Measurements from ENCODE around the gene ACAA1.

Gene ACAA1

DNA sequence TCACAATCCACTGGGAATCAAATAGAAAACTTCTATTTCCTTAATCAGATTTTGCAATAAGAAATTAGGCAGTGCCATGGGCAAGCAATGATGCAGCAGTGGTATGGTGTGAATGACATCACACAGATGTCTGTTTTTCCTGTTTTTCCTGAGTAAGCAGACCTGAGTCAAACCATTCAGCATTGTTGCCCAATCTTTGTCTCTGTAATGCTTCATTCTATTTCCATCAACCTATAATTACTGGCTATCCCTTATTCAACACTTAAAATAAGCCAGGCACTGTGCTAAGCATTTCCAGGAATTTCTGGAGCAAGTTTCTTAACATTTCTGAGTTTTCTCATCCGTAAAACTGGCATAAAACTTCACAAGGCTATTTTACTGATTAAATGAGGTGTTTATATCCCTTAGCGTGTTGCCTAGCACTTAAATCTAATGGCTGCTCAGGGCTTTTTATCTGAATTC is 17.1 kb upstream of the ACAA1 start:
- DNase-seq (ENCODE audit: low read depth, low spot score) = no peak
- no peak overlapping the region for H3K9ac ChIP-seq (ENCODE audit: insufficient read length, low read depth)
- no peaks in the 10 kb centered on the region for H3K9me3 ChIP-seq (ENCODE audit: insufficient read depth, low read length)
- no peak overlapping the region for H3K4me3 ChIP-seq (ENCODE audit: insufficient read length, low read depth)
- no peaks in the 10 kb centered on the region for H3K4me1 ChIP-seq (ENCODE audit: insufficient read depth, insufficient read length)
- TF ChIP-seq SUZ12 (IDR thresholded peaks at IDR 0.05; ENCODE audit: extremely low read depth, insufficient read depth, insufficient read length) = no peak
- H3K27me3 ChIP-seq (ENCODE audit: insufficient read depth, insufficient read length) = no peaks in the 10 kb centered on the region
- H3K36me3 ChIP-seq (ENCODE audit: insufficient read depth, insufficient read length, low read length) = no peaks in the 10 kb centered on the region

DNA sequence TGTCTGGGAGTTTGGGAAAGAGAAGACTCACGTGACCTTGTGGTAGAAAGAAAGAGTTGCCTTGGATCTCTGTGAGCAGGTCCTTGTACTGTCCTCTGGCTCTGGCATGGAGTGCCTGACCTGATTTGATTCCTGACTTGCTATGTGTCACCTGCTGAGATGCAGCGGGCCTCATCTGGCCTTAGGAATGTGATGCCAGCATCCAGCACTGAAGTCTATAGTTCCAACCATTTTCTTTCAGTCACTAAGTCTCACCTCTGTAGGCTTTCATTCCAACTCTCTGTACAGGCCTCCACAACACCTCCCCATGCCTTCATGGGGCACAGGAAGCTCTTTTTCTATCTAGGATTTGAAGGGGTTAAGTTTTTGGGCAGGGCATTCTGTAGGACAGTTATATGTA is 16.3 kb upstream of the ACAA1 start:
- TF ChIP-seq ZNF274 (IDR thresholded peaks at IDR 0.05; ENCODE audit: low read depth, low read length) = no peak
- TF ChIP-seq SUZ12 (IDR thresholded peaks at IDR 0.05; ENCODE audit: extremely low read depth, insufficient read depth, insufficient read length) = no peak
- no peak for TF ChIP-seq YY1 (IDR thresholded peaks at IDR 0.05; ENCODE audit: insufficient read depth, insufficient read length)

DNA sequence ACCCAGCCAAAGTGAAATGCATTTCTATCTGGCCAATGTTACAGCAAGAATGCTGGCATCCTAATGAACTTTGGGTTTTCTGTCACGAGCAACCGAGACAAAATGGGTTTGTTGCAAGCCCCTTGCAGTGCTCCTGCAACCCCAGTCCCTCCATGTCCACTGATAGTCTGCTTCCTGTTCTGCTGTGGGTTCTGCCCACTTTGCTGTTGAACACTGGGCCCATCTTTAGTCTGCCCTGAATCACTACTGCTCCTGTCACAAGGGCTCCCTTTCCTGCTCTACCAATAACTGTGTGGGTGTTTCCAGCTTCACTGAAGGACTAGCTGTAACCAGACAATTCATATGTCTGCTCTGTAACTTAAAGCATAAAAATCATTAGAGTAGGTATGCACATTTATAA is 15.7 kb upstream of the ACAA1 start:
- no peak for TF ChIP-seq ZNF274 (IDR thresholded peaks at IDR 0.05; ENCODE audit: low read depth, low read length)
- no peak for TF ChIP-seq YY1 (IDR thresholded peaks at IDR 0.05; ENCODE audit: insufficient read depth, insufficient read length)
- Histone ChIP-seq H3K9ac (ENCODE audit: insufficient read length, low read depth) (no peak overlapping the region), H3K9me3 (ENCODE audit: insufficient read depth, low read length) (no peaks in the 10 kb centered on the region), H3K36me3 (ENCODE audit: insufficient read depth, insufficient read length, low read length) (no peaks in the 10 kb centered on the region), H3K4me1 (ENCODE audit: insufficient read depth, insufficient read length) (no peaks in the 10 kb centered on the region), H3K27me3 (ENCODE audit: insufficient read depth, insufficient read length) (no peaks in the 10 kb centered on the region), H3K4me3 (ENCODE audit: insufficient read length, low read depth) (no peak overlapping the region)
- DNase-seq (ENCODE audit: low read depth, low spot score) = no peak

More for the DNA sequence above, 16.3 kb upstream of the ACAA1 start:
- no peaks in the 10 kb centered on the region for H3K36me3 ChIP-seq (ENCODE audit: insufficient read depth, insufficient read length, low read length)
- no peak for DNase-seq (ENCODE audit: low read depth, low spot score)
- H3K4me1 ChIP-seq (ENCODE audit: insufficient read depth, insufficient read length) = no peaks in the 10 kb centered on the region
- no peak overlapping the region for H3K9ac ChIP-seq (ENCODE audit: insufficient read length, low read depth)
- no peaks in the 10 kb centered on the region for H3K27me3 ChIP-seq (ENCODE audit: insufficient read depth, insufficient read length)
- no peak overlapping the region for H3K4me3 ChIP-seq (ENCODE audit: insufficient read length, low read depth)
- no peaks in the 10 kb centered on the region for H3K9me3 ChIP-seq (ENCODE audit: insufficient read depth, low read length)

DNA sequence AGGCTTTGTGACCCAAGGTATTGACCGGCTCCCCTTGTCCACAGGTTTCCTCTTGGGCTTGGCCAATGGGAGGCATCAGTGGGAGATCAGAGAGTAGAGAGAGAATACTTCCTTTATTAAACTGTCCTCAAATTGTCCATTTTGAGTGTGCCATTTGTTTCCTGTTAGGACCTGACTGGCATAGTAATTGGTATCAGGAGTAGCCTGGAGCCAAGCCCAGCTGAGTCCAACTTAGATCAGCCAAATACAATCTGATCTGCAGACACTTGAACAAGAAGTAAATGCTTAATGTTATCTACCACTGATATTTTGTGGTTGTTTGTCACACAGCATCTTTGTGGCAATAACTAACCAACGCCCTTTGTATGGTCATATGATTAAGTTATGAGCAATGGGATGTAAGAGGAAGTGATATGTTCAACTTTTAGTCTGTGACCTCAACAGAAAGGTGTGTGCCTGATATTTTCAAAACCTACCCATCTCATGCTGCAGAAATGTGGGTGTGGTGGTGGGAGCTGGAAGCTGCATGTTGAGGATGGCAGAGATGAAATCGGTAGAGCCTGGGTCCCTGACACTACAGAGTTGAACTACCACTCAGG is 14.8 kb upstream of the ACAA1 start:
- Histone ChIP-seq H3K4me3 (ENCODE audit: insufficient read length, low read depth) (no peak overlapping the region), H3K9me3 (ENCODE audit: insufficient read depth, low read length) (peaks cover 4% of the 10 kb centered on the region; the same call in 1 of the 2 replicates), H3K36me3 (ENCODE audit: insufficient read depth, insufficient read length, low read length) (no peaks in the 10 kb centered on the region), H3K4me1 (ENCODE audit: insufficient read depth, insufficient read length) (no peaks in the 10 kb centered on the region), H3K9ac (ENCODE audit: insufficient read length, low read depth) (no peak overlapping the region), H3K27me3 (ENCODE audit: insufficient read depth, insufficient read length) (no peaks in the 10 kb centered on the region)
- DNase-seq (ENCODE audit: low read depth, low spot score) = no peak
- TF ChIP-seq SUZ12 (IDR thresholded peaks at IDR 0.05; ENCODE audit: extremely low read depth, insufficient read depth, insufficient read length) (no peak), YY1 (IDR thresholded peaks at IDR 0.05; ENCODE audit: insufficient read depth, insufficient read length) (no peak), ZNF274 (IDR thresholded peaks at IDR 0.05; ENCODE audit: low read depth, low read length) (no peak)

DNA sequence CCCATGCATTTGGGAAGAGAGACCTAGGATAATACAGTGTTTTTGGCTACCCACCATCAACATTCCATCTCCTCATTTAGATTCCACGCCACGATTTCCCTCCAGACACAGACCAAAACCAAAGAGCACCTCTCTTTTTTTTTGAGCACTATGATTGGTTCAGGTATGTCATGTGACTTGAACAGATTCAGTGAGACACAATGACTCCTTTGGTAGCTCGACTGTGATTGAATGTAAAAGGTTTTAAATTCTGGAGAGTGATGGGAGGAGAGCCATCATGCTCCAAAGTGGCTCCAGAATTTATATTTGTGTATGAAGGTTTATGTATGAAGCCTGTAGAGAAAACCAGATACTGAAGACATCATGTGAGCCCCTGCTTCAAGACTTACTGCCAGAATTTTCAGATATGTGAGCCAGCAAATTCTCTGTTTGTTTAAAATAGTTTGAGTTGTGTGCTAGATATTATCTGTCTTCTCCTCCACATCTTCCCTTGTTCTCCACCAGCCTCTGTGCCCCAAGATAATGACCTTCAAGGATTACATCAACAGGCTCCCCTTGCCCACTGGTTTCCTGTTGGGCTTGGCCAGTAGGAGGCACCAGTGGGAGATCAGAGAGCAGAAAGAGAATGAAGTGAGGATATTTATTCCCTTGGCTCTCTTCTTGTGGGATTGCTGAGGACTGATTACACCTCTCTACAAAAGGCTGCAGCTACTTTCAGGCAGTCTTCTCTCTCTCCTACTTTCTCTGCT is 14.0 kb upstream of the ACAA1 start:
- H3K36me3 ChIP-seq (ENCODE audit: insufficient read depth, insufficient read length, low read length) = no peaks in the 10 kb centered on the region
- no peak for DNase-seq (ENCODE audit: low read depth, low spot score)
- no peaks in the 10 kb centered on the region for H3K4me1 ChIP-seq (ENCODE audit: insufficient read depth, insufficient read length)
- no peaks in the 10 kb centered on the region for H3K27me3 ChIP-seq (ENCODE audit: insufficient read depth, insufficient read length)
- H3K4me3 ChIP-seq (ENCODE audit: insufficient read length, low read depth) = no peak overlapping the region
- H3K9me3 ChIP-seq (ENCODE audit: insufficient read depth, low read length) = peaks cover 6% of the 10 kb centered on the region; the same call in 1 of the 2 replicates
- TF ChIP-seq SUZ12 (IDR thresholded peaks at IDR 0.05; ENCODE audit: extremely low read depth, insufficient read depth, insufficient read length) (no peak), ZNF274 (IDR thresholded peaks at IDR 0.05; ENCODE audit: low read depth, low read length) (no peak), YY1 (IDR thresholded peaks at IDR 0.05; ENCODE audit: insufficient read depth, insufficient read length) (no peak)
- no peak overlapping the region for H3K9ac ChIP-seq (ENCODE audit: insufficient read length, low read depth)

DNA sequence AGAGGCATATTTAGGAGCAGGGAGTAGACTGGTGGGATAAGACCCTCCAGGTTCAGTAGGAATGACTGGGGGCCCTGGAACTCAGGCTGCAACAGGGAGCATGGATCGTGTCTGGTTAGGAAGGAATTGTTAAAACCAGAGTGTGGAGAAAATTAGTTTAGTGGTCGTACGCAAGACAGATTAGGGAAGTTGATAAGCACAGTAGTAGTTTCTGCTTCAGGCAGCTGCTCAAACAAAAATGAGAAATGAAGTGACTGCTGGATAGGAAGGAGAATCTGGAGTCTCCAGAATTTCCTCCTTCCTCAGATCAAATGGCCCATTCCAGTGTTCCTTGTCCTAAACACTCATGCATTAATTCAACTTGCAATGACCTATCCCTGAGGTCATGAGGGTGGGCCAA is 12.8 kb upstream of the ACAA1 start:
- H3K9me3 ChIP-seq (ENCODE audit: insufficient read depth, low read length) = peaks cover 6% of the 10 kb centered on the region; the same call in 1 of the 2 replicates
- no peaks in the 10 kb centered on the region for H3K36me3 ChIP-seq (ENCODE audit: insufficient read depth, insufficient read length, low read length)
- no peaks in the 10 kb centered on the region for H3K27me3 ChIP-seq (ENCODE audit: insufficient read depth, insufficient read length)
- no peak for DNase-seq (ENCODE audit: low read depth, low spot score)
- H3K9ac ChIP-seq (ENCODE audit: insufficient read length, low read depth) = no peak overlapping the region
- H3K4me3 ChIP-seq (ENCODE audit: insufficient read length, low read depth) = no peak overlapping the region
- TF ChIP-seq YY1 (IDR thresholded peaks at IDR 0.05; ENCODE audit: insufficient read depth, insufficient read length) = no peak
- TF ChIP-seq SUZ12 (IDR thresholded peaks at IDR 0.05; ENCODE audit: extremely low read depth, insufficient read depth, insufficient read length) = no peak
- TF ChIP-seq ZNF274 (IDR thresholded peaks at IDR 0.05; ENCODE audit: low read depth, low read length) = no peak
- H3K4me1 ChIP-seq (ENCODE audit: insufficient read depth, insufficient read length) = no peaks in the 10 kb centered on the region

DNA sequence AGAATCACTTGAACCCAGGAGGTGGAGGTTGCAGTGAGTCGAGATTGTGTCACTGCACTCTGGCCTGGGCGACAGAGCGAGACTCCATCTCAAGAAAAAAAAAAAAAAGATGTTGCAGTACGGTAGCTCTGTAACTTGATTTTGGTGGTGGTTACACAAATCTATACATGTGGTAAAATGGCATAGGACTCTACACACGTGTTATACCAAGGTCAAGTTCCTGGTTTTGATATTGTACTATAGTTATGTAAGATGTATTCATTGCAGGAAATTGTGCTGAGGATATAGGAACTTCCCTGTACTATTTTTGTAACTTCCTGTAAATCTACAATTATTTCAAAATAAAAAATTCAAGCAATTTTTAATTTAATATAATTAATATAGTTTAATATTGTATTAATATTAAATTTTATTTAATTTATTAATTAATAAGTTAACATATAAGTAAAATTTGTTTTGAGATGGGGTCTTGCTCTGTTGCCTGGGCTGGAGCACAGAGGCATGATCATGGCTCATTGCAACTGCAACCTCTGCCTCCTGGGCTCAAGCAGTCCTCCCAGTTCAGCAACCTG is 11.5 kb upstream of the ACAA1 start:
- no peak overlapping the region for H3K9ac ChIP-seq (ENCODE audit: insufficient read length, low read depth)
- no peaks in the 10 kb centered on the region for H3K27me3 ChIP-seq (ENCODE audit: insufficient read depth, insufficient read length)
- no peaks in the 10 kb centered on the region for H3K36me3 ChIP-seq (ENCODE audit: insufficient read depth, insufficient read length, low read length)
- H3K4me1 ChIP-seq (ENCODE audit: insufficient read depth, insufficient read length) = no peaks in the 10 kb centered on the region
- DNase-seq (ENCODE audit: low read depth, low spot score) = no peak
- no peak for TF ChIP-seq ZNF274 (IDR thresholded peaks at IDR 0.05; ENCODE audit: low read depth, low read length)
- peaks cover 6% of the 10 kb centered on the region; the same call in 1 of the 2 replicates for H3K9me3 ChIP-seq (ENCODE audit: insufficient read depth, low read length)
- no peak overlapping the region for H3K4me3 ChIP-seq (ENCODE audit: insufficient read length, low read depth)
